OCI-LY1 (cell line): Measurements from ENCODE around the gene CPA5.

ENCODE experiments used
- H2AFZ ChIP-seq: fragments of 200-600 bp; sonication (generic), shearing (Covaris generic); 2 replicates; pipeline ENCODE4 v1.6.0; 2014; ENCODE audit warnings: antibody characterized with exemption, mild to moderate bottlenecking, low read length
- H3F3A ChIP-seq: fragments of 200-600 bp; sonication (generic), shearing (Covaris generic); 2 replicates; pipeline ENCODE4 v1.6.0; 2014; ENCODE audit warnings: mild to moderate bottlenecking, antibody characterized with exemption, low read length, moderate library complexity; ENCODE audit not compliant: insufficient read depth
- H3K27ac ChIP-seq: fragments of 200-600 bp; sonication (generic); 2 replicates; pipeline ENCODE4 v1.5.1; 2014; ENCODE audit warnings: low read length, mixed run types, mild to moderate bottlenecking, low read depth; ENCODE audit not compliant: poor library complexity, severe bottlenecking
- H3K27me3 ChIP-seq: fragments of 200-600 bp; sonication (generic); 2 replicates; pipeline ENCODE4 v1.6.0; 2014; ENCODE audit warnings: antibody characterized with exemption, mild to moderate bottlenecking, low read length, moderate library complexity; ENCODE audit not compliant: insufficient read depth
- H3K36me3 ChIP-seq: fragments of 200-600 bp; sonication (generic); 2 replicates; pipeline ENCODE4 v1.6.1; 2014; ENCODE audit warnings: mild to moderate bottlenecking, antibody characterized with exemption, low read length, moderate library complexity, mixed read lengths; ENCODE audit not compliant: insufficient read depth
- H3K4me1 ChIP-seq: fragments of 200-600 bp; sonication (generic); 2 replicates; pipeline ENCODE4 v1.5.1; 2014; ENCODE audit warnings: mild to moderate bottlenecking, low read length, moderate library complexity; ENCODE audit not compliant: insufficient read depth, severe bottlenecking
- H3K4me2 ChIP-seq: fragments of 200-600 bp; sonication (generic), shearing (Covaris generic); 2 replicates; pipeline ENCODE4 v1.6.1; 2014; ENCODE audit warnings: low read length
- H3K4me3 ChIP-seq: fragments of 200-600 bp; sonication (generic); 2 replicates; pipeline ENCODE4 v1.5.1; 2014; ENCODE audit warnings: low read length, low read depth, mild to moderate bottlenecking, mixed read lengths; ENCODE audit not compliant: poor library complexity, severe bottlenecking
- H3K79me2 ChIP-seq: fragments of 200-600 bp; shearing (Covaris generic); 2 replicates; pipeline ENCODE4 v1.6.1; 2016; ENCODE audit warnings: mixed run types, low read length, mixed read lengths; ENCODE audit not compliant: insufficient read depth
- H3K9ac ChIP-seq: fragments of 200-600 bp; sonication (generic), shearing (Covaris generic); 2 replicates; pipeline ENCODE4 v1.6.1; 2014; ENCODE audit warnings: mild to moderate bottlenecking, low read length, mixed read lengths
- H3K9me2 ChIP-seq: fragments of 200-600 bp; sonication (generic), shearing (Covaris generic); 2 replicates; pipeline ENCODE4 v1.6.1; 2014; ENCODE audit warnings: low read depth, mild to moderate bottlenecking, low read length, mixed read lengths
- H3K9me3 ChIP-seq: fragments of 200-600 bp; shearing (Covaris generic); 2 replicates; pipeline ENCODE4 v1.6.1; 2014; ENCODE audit warnings: low read length, mixed read lengths
- H4K20me1 ChIP-seq: fragments of 200-600 bp; sonication (generic), shearing (Covaris generic); 2 replicates; pipeline ENCODE4 v1.6.0; 2016; ENCODE audit warnings: mild to moderate bottlenecking, low read length; ENCODE audit not compliant: insufficient read depth
- EZH2 ChIP-seq: fragments of 200-600 bp; sonication (generic), shearing (Covaris generic); IDR thresholded peaks from 2 replicates; pipeline ENCODE4 v1.8.0; 2017; ENCODE audit warnings: borderline replicate concordance, mixed run types, mild to moderate bottlenecking, antibody characterized with exemption, low read length, moderate library complexity, mixed read lengths
- TF ChIP-seq, protein P1 (sequence below): fragments of 200-600 bp; sonication (generic), shearing (Covaris generic); IDR thresholded peaks from 2 replicates; pipeline ENCODE4 v1.5.1; 2017; ENCODE audit warnings: mild to moderate bottlenecking, antibody characterized with exemption, low read length, moderate library complexity, mixed read lengths

Gene CPA5

GRCh38 chr7:130356121-130356875 lies 11.7 kb downstream of the CPA5 start:
- H3K9me3 ChIP-seq = peaks cover 26% of the 10 kb centered on the region; the same call in 1 of the 2 replicates
- no peak overlapping the region for H2AFZ ChIP-seq
- no peaks in the 10 kb centered on the region for H3K79me2 ChIP-seq
- H3K27ac ChIP-seq = peak overlapping the region; percentile 21
- H3K4me3 ChIP-seq = no peak overlapping the region
- H3K27me3 ChIP-seq = no peaks in the 10 kb centered on the region
- H3K9ac ChIP-seq = no peak overlapping the region; the same call in 1 of the 2 replicates
- TF ChIP-seq, protein P1, sequence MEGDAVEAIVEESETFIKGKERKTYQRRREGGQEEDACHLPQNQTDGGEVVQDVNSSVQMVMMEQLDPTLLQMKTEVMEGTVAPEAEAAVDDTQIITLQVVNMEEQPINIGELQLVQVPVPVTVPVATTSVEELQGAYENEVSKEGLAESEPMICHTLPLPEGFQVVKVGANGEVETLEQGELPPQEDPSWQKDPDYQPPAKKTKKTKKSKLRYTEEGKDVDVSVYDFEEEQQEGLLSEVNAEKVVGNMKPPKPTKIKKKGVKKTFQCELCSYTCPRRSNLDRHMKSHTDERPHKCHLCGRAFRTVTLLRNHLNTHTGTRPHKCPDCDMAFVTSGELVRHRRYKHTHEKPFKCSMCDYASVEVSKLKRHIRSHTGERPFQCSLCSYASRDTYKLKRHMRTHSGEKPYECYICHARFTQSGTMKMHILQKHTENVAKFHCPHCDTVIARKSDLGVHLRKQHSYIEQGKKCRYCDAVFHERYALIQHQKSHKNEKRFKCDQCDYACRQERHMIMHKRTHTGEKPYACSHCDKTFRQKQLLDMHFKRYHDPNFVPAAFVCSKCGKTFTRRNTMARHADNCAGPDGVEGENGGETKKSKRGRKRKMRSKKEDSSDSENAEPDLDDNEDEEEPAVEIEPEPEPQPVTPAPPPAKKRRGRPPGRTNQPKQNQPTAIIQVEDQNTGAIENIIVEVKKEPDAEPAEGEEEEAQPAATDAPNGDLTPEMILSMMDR = no peak
- no peak for TF ChIP-seq EZH2
- no peaks in the 10 kb centered on the region for H3F3A ChIP-seq
- H3K4me2 ChIP-seq = no peak overlapping the region
- H4K20me1 ChIP-seq = no peaks in the 10 kb centered on the region
- H3K9me2 ChIP-seq = no peaks in the 10 kb centered on the region
- H3K36me3 ChIP-seq = no peaks in the 10 kb centered on the region; the same call in 1 of the 2 replicates
- peaks cover 45% of the 10 kb centered on the region for H3K4me1 ChIP-seq

DNA sequence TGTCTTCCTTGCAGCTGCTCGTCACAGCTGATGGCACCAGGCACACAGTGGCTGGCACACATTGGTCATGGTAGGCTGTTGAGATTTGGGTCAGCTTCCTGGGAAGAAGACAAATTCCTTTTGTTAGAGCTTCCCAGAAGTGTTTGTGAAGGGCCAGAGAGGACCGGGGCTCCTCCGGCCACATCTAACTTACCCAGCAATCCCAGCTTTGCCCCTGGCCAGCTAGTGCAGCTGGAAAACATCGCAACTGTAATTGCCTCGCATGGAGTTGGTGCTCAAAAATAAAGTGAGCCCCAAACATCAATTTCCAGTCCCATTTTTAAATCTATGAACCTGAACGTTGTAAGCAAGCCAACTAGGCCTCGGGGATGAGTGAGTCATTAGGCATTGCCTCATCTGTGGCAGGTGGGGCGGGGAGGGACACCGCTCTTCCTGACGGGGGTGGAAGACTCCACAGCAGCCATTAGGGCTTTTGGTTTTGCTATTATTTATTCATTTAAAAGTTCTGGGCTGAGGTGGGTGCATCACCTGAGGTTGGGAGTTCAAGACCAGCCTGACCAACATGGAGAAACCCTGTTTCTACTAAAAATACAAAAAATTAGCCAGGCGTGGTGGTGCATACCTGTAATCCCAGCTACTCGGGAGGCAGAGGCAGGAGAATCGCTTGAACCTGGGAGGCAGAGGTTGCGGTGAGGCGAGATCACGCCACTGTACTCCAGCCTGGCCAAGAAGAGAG lies 12.4 kb downstream of the CPA5 start:
- H3K9me3 ChIP-seq = peaks cover 26% of the 10 kb centered on the region; the same call in 1 of the 2 replicates
- H3K4me2 ChIP-seq = no peak overlapping the region
- TF ChIP-seq, protein P1 = no peak
- TF ChIP-seq EZH2 = no peak
- H3K9me2 ChIP-seq = no peaks in the 10 kb centered on the region
- H3K4me3 ChIP-seq = no peak overlapping the region
- peaks cover 40% of the 10 kb centered on the region for H3K4me1 ChIP-seq
- H3K79me2 ChIP-seq = no peaks in the 10 kb centered on the region
- H3K27ac ChIP-seq = peak overlapping the region; percentile 21
- H4K20me1 ChIP-seq = no peaks in the 10 kb centered on the region
- no peaks in the 10 kb centered on the region for H3F3A ChIP-seq
- H3K9ac ChIP-seq = no peak overlapping the region
- no peaks in the 10 kb centered on the region; the same call in 1 of the 2 replicates for H3K36me3 ChIP-seq
- no peaks in the 10 kb centered on the region for H3K27me3 ChIP-seq
- H2AFZ ChIP-seq = no peak overlapping the region

- peaks cover 26% of the 10 kb centered on the region; the same call in 1 of the 2 replicates for H3K9me3 ChIP-seq
- no peaks in the 10 kb centered on the region for H3K27me3 ChIP-seq
- H3K9me2 ChIP-seq = no peaks in the 10 kb centered on the region
- H3K79me2 ChIP-seq = no peaks in the 10 kb centered on the region
- no peak overlapping the region for H3K27ac ChIP-seq
- TF ChIP-seq, protein P1 = no peak
- no peak for TF ChIP-seq EZH2
- no peaks in the 10 kb centered on the region for H4K20me1 ChIP-seq
- no peaks in the 10 kb centered on the region; the same call in 1 of the 2 replicates for H3K36me3 ChIP-seq
- peaks cover 36% of the 10 kb centered on the region for H3K4me1 ChIP-seq
- H2AFZ ChIP-seq = no peak overlapping the region
- H3K9ac ChIP-seq = no peak overlapping the region
- no peak overlapping the region for H3K4me2 ChIP-seq
- H3F3A ChIP-seq = no peaks in the 10 kb centered on the region
- no peak overlapping the region for H3K4me3 ChIP-seq
These were observed 13.9 kb downstream of the CPA5 start for GRCh38 chr7:130358471-130358870.
